TTC549 (cell line): ENCODE measurements around the gene PLPPR1.
"Not testable (repeated sequence)": the region's sequence is repeated elsewhere in the genome, so short reads cannot be mapped to it uniquely, and the experiment has no call there.

Experiments
- FAIRE-seq: peaks from 2 replicates; lab custom pipeline; 2012; peaks lifted over from hg19 to GRCh38; lab: Jason Lieb, UNC

The PLPPR1 gene

DNA sequence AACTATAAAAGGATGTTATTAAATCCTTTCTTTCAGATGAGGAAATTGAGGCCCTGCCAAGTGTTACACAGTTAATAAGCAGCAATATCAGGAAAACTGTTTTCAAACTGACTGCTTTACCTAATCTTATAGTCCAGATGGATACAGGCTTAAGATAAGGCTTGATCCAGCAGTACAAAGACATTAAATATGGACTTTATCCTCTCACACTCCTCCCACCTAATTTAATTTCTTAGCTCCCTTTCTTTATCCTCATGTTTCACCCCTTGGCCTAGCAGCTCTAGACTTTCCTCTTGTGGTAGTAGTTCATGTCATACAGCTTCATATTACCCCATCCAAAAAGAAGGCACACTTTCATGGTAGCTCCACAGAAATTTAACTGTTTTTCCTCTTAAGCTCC, 191.8 kb downstream of the PLPPR1 start:
- FAIRE-seq = no peak

DNA sequence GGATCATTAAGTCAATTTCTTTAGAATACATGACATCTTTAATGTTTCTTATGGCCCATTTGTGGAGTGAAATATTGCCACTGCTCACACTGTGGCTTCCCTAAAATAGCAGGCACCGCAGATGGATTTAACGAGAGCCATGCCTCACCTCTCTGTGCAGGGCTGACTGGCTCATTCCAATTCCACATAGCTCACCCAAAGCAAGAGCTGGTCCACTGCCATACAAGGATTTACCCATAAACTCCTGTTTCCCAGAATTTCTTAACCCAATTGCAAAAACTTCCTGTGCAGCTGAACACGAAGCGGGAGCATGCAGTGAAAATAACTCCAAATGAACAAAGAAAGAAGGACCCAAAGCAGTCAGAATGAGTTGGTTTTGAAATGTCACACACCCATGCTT, 196.7 kb downstream of the PLPPR1 start:
- no peak for FAIRE-seq

DNA sequence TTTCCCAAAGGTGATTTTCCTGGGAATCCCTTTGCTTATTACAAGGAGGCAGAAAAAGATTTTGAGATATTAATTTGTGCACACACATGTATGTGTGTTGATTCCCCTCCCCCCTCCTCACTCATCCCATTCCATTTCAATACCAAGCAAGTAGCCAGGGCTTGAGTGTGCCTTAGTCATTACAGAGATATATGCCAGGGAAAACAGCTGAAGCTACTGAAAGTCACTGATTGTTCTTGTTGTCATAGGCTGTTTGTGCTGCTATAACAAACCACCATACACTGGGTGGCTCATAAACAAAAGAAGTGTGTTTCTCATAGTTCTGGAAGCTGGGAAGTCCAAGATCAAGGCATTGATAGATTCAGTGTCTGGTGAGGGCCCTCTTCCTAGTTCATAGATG, 197.6 kb downstream of the PLPPR1 start:
- no peak for FAIRE-seq

DNA sequence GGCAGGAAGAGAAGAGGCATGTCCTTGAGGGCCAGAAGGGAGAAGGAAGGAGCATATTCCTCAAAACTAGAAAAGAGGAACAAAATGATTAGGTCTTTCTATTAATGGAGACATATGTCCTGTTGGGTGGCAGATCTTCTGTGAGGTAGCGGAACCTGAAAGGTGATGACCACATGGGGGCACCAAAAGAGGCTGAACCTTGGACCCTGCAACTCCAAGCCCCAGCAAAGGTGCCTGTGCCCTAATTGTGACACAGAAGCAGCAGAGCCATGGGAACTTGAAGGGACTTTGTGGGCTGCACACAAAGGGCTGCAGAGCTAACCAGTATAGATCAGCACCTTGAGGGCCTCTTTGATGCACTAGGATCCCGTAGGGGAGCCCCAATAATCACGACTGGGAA, 198.3 kb downstream of the PLPPR1 start:
- no peak for FAIRE-seq

DNA sequence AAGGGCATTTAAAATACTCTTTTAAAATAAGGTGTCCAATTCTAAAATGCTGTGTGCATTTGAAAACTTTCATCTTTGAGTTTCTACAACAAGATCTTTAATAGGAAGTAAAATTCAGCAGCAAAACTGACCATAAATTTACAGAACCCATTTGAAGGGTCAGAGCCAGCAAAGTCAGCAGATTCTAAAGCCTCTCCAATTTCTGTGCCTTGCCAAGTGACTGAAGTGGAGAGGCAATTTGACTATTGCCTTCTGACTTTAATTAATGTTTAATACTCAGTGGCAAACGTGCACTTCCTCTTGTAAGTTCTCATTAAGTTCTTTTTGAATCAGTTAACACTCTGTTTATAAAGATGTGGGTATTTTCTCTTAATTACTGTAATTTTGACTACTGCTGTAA, 201.1 kb downstream of the PLPPR1 start:
- no peak for FAIRE-seq

DNA sequence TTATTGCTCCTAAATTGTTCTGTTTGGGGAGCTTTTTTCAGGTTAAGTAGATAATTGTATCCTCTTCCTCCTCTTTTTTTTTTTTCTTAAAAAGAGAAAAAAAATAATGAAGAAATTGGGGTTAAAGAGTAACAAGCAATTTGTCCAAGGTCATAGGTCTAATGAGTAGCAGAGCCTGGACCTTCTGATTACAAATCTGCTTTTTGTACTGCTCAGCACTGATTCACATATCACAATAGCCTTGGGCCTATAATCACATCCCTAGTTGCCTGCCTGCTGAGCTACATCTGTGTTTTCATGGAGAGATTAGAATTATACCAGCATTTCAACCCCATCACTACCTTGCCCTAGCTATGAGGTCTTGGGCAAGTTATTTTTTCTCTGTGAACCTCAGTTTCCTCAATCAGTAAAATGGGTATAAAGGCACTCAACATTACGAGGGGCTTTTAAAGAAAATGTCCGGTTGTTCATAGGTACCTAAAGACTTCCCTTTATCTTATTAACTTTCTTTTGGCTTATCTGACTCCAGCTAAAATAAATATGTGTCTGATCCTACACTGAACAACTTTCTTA, 204.0 kb downstream of the PLPPR1 start:
- FAIRE-seq = no peak

DNA sequence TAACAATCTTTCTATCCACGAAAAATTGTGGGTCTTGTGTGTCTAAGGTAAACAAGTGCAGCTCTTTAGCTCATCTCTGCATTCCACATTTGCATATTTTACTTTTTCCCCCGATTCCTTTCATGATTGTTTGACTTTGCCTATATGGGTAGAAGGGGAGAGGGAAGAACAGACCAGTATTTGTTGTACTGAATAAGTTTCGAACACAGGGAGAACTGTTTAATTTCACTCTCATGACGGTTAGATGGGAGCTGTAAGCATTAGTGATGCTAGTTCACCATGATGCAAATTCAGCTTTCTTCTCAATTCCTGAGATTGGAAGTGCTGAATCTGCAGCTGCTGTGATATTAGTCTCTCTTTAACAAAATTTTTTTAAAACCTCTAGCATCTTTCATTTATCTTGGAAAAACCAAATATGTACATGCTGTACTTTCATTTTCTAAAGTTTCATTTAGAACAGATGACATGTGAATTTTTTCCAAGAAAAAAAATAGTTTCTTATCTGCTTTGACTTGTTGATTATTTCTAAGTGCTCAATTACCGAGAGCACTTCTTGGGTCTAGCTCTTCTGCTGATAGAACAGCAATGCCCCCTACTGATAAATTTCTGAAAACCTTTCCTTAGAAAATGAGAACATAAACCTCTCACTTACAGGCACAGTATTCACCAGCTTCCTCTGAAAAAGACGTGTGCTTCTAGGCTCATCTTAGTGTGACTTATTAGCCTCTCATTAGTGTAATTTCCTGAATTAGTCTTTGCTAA, 206.8 kb downstream of the PLPPR1 start:
- FAIRE-seq = no peak

DNA sequence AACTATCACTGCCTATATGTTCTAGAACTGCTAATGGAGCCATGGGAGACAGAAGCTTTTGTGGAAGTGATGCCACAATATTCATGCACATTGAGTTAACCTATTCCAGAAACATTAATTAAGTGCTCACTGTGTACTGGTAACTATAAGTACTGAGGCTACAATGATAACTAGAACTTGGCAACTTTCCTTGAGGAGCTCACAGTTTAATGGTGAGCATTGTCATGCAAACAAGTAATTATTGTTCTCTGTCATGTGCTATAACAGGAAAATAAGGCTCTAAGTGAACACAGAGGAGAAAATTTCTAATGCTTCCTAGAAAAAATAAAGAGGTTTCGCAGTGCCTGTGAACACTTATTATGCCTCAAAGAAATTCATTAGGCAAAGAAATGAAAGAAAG, 214.1 kb downstream of the PLPPR1 start:
- no peak for FAIRE-seq

DNA sequence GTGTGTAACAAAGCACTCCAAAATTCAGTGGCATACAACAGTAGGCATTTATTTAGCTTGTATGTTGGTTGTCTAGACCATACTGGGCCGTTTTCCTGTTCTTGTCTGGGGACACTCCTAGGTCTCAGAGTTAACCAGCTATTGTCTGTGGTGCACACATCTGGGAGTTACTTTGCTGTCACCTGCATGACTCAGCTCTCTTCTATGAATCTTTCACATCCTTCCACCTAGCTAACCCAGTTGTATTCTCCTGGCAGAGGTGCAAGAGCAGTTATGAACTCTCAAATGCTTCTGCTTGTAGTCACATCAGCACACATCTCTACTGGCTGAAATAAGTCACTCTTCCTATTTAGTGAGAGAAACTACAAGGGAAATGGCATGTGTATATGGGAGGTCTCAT, 218.2 kb downstream of the PLPPR1 start:
- FAIRE-seq = no peak

DNA sequence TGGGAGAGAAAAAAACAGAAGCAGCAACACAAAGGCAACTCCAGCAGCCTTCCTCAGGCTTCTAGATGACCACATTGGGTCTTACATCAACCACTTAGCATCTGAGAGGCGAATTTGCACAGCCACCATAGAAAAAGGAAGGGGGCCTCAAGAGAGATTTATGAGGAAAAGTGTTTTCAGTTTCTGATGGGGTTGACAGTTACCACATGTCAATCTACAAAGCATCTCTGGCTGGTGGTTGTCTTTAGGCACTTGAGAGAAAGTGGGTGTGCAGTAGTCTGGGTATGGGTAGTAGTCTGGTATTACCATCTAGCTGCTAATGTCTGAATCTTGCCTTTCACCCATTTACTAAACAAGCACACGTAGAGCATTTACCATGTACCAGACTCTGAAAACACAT, 218.8 kb downstream of the PLPPR1 start:
- no peak for FAIRE-seq

DNA sequence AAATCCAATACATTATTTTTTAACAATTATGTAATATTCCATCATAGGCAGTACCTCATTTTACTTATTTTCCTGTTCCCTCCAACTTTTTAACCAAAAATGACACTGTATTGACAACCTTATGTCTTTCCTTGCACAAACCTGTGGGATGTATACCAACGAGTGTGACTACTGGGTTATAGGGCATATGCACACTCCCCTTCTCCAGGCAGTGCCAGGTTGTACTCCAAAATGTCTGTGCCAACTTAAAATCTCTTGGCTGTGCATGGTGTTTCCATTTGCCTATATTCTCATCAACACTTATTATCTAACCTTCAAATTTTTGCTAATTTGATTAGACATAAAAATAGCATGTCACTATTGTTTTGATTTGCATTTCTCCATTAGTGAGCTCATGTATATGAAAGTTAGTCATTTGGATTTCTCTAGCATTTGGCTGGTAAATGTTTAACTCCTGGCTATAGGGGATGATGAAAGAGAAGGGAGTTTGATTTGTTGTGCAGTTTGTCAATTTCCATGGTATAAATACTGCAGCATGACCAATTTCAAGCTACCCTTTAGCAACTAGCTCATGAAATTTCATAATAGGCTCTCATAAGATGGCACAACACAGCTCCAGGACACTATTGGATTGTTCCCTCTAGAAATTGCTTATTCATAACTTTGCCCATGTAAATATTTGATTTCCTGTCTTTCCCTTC, 226.4 kb downstream of the PLPPR1 start:
- FAIRE-seq = no peak

DNA sequence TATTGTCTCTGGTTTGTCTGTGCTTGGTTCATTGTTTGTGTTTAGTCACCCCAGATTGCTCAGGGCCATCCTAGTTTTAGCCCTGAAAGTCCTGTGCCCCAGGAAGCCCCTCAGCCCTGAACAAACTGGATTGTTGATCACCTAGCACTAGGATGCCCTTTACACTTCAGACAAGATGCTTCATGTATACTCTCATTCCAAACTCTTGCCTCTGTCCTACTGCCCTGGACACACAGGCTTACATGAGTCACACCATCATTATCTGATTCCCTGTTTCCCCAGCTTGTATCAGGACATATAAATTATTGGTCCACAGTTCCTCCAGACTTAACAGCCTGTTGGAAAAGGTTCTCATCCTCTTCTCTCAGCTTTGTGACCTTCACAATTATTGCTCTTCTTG, 236.2 kb downstream of the PLPPR1 start:
- no peak for FAIRE-seq

DNA sequence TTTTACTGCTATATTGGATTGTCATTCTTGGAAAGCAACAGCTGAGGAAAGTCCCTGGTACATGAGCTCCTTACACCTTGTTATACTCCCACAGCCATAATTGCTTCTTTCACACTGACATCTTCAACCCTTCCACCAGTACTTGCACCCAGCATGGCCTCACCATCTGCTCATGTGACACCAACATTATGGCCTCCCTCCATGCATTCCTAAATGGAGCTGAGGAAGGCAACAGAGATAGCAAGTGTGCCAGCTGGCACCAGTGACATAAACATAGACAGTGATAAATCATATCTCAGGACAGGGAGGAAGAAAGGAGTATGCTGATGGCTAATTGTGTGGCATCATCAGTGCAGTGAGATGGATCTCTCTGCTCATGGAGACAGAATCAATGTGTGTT, 236.7 kb downstream of the PLPPR1 start:
- no peak for FAIRE-seq

DNA sequence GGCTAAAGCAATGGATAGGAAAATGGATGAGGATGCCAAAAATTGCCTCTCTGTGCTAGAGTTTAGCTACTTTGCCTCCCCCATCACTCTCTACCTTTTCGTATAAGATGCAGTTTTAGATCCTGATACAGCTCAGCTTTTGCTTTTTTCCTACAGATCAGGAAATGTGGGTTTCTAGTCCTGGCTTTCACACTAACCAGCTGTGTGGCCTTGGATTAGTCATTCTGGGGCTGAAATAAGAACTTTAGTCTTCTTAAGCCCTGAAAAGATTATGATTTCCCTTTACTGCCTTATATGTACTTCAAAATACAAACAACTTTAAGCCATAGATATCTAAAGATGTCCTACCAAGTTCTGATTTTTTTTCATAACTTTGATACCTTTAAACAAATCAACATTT, 239.9 kb downstream of the PLPPR1 start:
- no peak for FAIRE-seq

DNA sequence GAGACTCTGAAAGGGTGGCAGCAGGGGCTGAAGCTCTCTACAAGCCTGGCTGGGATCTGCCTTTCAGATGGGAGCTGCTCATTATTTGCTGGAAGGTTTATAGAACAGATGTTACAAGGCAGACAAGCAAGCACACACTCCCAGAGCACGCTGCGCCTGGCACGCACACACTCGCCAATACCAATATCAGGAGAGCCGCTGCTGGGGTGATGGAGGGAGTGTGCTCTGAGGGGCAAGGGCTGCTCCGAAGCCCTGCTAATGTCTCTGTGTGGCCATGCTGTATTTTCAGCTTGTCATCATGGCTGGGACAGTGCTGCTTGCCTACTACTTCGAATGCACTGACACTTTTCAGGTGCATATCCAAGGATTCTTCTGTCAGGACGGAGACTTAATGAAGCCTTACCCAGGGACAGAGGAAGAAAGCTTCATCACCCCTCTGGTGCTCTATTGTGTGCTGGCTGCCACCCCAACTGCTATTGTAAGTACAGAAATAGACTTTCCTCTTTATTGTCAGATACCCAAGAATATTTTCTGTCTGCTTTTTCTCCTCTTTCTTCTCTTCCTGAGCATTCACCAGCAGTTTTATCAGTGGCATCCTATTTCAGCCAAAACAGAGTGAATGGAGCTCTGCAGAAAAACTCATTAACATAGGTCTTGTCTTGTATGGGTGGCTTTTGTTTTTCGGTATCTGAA, 241.2 kb downstream of the PLPPR1 start:
- no peak for FAIRE-seq

DNA sequence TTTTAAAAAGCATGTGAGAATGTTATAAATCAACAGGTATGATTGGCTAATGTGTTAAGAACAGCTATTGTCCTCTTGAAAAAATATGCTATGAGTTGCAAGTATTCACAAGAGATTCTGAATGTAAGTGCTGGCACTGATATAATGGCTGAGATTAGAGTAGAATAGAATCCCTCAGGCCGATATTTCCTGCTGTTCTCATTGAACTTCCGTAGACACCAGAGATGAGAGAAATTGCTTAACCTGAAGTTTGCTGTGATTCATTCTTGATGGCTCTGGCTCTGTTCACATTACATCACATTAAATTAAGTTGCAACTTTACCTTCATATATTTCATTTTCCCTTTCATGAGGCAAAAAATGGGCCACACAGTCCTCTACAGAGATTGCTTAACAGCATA, 241.8 kb downstream of the PLPPR1 start:
- no peak for FAIRE-seq

DNA sequence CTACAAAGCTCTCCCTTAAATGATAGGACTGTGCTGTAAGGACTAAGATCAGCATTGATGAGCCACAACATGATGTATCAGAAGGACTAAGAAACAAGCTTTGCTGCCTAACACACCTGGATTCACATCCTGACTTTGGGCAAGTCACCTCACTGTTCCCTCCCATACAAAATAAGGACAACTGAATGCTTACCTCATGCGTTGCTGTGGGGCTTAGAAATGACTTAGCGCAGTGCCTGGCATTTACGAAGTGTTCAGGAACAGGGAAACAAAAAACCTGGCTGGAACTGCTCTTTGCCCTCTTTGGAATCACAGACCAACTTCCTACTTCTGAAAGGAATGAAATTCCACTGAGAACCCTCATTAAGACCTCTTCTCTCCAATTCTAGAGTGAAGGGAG, 242.6 kb downstream of the PLPPR1 start:
- FAIRE-seq = no peak

DNA sequence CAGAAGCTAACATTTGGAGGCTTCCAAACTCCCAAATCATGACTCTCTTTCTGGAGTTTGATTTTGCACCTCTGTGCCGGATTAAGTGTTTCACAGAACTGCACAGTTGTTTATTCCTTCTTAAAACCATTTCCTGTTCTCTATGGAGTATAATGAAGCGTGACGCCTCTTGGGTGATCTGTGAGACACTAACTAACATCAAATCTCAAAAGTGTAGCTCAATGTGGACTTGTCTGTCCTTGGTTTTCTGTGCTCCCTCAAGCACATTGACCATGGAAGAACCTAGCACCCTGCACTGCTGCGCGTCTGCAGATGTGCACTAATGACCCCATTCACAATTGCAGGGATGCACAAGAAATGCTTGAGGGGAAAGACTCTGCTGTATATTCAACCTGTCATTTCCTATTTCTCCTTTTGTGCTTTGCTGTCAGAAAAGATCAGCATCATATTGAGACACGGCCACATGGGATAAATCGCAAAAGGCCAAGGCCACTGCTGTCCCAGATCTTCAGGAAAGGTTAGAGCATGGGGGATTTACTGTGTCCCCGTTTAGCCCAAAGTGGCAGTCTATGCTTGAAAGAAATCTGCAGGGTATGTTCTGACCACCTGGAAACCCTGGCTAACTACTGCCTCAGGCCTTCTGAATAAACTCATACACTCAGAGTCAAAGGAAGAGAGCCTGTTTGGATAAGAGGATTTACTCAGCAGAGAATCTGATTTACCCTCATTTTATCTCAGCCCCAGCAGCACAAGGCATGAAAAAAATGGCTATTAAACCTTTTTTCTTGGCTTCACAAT, 246.6 kb downstream of the PLPPR1 start:
- no peak for FAIRE-seq

DNA sequence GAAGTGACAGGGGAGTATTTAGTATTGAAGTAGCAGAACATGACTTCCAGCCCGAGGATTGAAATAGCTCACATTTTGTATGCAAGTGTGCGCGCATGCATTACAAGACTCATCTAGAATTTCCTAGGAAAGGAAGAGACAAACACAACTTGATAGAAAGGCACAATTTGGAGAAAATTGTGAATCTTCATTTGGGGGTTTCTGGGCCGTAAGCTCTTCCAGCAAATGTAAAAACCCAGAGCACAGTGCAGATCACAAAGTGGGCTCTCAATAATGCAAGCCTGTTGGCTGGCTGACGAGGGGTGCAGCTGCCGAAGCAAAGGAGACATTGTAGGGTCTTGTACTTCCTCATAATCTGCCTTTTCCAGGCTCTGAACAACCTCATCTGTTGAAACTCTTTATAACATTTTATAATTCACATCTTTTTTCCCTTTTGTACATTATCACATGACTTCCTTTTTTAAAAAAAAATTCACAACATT, 247.3 kb downstream of the PLPPR1 start:
- no peak for FAIRE-seq

DNA sequence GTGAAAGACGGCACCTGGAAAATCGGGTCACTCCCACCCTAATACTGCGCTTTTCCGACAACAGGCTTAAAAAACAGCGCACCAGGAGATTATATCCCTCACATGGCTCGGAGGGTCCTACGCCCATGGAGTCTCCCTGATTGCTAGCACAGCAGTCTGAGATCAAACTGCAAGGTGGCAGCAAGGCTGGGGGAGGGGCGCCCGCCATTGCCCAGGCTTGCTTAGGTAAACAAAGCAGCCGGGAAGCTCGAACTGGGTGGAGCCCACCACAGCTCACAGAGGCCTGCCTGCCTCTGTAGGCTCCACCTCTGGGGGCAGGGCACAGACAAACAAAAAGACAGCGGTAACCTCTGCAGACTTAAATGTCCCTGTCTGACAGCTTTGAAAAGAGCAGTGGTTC, 262.5 kb downstream of the PLPPR1 start:
- not testable (repeated sequence) for FAIRE-seq

DNA sequence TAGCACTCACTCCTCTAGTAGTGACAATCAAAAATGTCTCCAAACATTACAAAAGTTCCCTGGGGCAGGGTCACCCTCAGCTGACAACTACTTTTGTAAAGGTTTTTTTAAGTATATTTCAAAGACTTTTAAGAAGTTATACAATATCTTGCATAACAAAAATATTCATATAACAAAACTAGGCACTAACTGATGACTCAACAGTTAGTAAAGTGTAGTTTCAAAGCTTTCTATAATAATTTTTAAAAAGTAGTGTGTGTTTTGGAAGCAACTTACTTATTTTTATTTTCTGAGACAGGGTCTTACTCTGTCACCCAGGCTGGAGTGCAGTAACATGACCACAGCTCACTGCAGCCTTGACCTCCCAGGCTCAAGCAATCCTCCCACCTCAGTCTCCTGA, 271.4 kb downstream of the PLPPR1 start:
- FAIRE-seq = no peak

DNA sequence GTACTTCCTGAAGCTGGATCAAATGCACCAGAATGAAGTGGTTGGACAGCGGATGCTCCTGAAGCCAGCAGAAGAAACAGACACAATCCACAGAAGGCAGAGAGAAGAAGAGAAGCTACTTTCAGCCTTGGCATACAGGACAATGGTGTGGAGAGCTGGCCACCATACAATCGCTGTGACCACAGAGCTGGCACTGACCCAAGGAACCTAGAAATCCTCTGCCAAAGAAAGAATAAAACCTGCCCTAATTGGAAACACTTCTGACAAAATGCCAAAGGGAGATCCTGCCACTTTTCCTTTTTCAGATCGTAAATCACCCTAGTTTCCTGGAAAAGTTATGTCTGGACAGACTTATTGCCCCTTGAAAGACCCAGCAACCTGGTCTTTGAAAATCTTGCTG, 278.5 kb downstream of the PLPPR1 start:
- no peak for FAIRE-seq
